Non-pigmented ciliary epithelial cell (primary cell): ENCODE results near the gene L1CAM.
"Not testable (repeated sequence)": the region's sequence is repeated elsewhere in the genome, so short reads cannot be mapped to it uniquely, and the experiment has no call there.

Source experiments
- DNase-seq: peaks from one replicate; pipeline ENCODE4 v3.0.0-alpha.2; 2010; ENCODE audit warnings: low read depth

L1CAM gene

DNA sequence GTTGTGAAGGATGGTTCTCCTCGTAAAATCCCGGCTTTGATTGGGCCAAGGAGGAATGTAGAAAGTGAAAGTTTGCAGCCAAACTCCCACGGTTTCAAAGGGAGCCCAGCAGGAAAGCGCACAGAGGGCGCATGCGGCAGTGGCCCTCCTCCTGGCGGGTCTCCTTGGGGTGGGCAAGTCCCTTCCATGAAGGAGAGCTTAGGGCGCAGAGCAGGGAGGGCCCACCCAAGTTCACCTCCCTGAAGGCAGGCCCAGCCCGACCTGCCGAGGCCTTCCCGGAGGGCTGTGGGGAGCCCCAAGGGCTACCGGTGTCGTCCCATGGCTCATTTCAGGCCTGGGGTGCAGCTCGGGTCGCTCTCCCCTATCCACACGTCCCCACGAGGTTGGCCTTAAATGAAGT lies 57.7 kb downstream of the L1CAM start:
- no peak for DNase-seq

DNA sequence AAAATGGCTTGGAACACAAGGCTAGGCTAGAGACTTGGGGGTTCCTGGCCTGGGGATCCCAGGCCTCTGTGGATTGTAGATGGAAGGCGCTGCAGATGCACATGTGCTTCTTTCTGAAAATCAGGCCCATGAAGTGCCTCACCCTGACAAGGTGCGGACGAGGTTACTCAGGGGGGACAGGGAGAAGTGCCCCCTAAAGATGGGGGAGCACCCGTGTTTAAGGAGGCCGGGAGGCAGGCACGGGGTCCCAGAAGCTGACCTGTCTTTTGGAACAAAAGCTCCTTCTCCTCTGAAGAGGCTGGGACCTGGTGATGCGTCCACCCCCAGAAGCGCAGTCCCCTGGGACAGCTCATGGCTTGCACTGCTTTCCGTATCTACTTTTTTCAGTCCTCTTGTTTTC lies 58.1 kb downstream of the L1CAM start:
- no peak for DNase-seq

DNA sequence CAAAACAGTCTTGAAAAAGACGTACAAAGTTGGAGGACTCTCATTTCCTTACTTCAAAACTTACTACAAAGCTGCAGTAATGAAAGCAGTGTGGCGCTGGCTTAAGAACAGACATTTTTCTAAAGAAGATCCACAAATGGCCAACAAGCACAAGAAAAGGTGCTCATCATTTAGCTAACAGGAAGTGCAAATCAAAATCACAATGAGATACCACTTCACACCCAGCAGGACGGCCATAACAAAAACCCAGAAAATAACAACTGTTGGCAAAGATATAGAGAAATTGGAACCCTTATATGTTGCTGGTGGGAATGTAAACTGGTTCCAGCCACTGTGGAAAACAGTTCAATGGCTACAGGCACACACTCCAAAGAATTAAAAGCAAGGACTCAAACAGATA lies 59.0 kb downstream of the L1CAM start:
- DNase-seq: no peak

DNA sequence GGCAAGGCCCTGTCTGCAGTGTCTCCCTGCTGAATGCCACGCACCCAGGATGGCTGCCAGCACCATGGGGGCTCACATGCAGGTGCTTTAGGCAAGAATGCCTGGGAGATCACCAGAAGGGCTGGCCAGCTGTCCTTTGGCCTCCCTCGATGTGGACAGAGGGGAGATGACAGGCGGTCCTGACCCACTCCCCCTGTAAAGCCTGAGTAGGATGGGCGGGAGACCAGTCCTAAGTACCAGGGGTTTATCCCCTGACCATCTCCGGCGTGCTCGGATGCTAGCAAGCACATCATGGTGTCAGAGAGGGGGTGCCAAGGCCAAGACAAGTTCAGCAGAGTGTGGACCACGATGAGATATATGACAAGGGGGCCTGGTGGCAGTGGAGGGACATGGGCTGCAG lies 60.9 kb downstream of the L1CAM start:
- DNase-seq: no peak

DNA sequence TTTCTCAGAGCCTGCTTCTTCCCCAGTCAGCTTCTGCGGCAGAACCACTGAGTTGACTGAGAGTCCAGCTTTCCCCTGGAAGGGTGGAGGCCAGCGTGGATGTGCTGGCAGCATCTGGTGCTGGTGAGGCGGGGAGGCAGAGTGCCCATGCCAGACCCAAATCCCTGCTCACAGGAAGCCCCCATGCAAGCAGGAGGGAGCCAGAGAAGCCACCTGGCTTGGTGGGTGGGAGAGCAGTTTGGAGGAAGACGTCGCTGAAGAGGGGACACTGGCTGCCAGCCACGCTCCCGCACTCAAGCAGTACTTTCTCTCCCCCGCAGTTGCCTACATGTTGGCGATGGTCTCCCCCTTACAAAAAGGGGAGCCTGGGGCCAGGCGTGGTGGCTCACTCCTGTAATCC lies 61.6 kb downstream of the L1CAM start:
- DNase-seq: no peak

DNA sequence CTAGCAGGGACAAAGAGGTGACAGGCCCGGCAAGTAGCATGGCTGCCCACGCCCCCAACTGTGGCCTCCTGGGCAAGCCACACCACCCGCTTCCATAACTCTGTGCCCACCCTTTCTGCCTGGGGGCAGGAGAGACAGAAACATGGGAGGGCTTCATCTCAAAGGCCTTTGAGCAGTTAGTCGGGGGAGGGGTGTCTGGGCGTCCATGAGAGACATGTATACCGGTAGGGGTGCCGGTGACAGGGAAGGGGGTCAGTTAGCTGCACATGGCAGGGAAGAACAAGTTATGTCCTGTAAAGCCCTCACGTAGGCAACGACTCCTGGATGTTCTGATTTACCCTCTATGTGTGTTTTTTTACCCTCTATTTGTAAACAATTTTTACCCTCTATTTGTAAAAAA lies 64.9 kb downstream of the L1CAM start:
- DNase-seq: no peak

DNA sequence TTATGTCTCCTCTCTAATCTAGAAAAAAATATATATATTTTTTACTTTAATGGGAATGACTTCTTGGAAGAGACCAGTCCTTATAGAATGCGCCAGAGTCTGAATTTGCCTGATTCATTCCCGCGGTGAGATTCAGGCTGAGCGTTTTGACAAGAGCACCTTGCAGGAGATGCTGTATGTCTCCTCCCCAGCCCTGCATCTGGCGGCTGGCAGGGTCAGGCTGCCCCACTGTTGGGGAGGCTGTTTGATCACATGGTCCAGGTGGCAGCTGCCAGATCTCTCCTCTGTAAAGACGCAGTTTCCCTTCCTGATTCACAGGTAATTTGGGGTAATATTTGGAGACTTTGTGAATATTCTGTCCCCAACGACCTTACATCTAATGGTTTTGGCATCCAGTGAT lies 65.4 kb downstream of the L1CAM start:
- DNase-seq: no peak

DNA sequence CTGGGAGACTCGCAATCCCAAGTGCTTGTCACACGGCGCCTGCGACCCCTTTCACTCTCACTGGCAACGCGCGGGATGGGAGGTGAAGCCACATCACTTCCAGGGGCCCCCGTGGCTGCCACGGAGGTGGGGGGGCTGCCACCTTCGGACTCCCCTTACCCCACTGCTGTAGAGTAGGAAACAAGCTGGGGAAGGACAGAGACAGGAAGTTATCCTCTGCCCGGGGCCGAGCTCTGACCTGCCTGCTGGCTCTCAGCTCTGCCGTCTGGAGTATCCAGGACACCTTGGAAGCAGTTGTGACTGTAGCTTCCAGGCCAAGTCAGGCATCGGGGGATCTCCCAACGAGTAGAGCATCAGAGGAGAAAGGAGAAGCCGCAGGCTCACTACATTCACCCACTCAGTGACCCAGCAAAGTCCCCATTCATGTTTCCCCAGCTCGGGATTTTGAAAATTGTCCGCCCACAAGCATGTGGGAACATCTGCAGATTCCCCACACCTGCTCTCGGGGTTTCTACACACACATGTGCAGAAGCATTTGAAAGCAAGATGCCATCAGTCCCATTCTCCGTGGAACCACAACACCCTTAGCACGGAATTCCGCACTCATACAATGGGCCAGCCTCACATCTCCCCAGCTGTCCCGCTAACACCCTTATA lies 66.5 kb downstream of the L1CAM start:
- DNase-seq: no peak

DNA sequence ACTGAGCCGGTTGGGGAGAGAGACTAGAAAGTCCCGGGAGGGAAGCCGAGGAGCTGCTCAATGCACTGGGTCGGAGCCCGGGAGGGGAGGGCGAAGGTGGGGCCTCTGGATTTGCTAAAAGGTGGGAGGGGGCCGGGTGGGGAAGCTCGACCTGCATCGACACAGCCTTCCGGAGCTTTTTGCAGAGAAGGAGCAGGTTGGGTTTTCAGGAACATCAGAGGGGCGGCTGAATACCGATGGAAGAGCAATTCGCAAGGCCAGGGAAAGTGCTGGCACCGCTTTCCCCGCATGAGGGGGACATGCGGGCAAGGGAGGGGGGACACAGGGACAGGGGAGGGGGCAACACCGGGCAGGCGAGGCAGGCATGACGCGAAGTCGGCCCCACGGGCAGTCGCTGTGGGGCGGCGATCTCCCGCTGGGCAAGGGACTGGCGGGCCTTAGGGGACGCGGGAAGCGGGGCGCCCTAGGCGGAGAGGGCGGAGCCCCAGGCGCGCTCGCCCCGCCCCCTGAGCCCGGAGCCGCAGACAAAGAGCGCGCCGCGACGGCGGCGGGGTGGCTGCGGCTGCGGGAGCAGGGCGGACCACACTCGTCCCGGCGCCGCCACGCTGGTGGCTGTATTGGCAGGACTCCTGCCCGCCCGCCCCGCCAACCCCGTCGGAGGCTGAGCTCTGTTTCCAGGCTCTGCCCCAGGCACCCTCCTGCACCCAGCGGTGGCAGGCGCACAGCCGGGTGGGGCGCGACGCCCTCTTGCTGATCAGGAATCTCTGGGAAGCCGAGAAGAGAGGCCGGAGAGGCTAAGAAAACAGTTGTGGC lies 67.2 kb downstream of the L1CAM start:
- DNase-seq: no peak

DNA sequence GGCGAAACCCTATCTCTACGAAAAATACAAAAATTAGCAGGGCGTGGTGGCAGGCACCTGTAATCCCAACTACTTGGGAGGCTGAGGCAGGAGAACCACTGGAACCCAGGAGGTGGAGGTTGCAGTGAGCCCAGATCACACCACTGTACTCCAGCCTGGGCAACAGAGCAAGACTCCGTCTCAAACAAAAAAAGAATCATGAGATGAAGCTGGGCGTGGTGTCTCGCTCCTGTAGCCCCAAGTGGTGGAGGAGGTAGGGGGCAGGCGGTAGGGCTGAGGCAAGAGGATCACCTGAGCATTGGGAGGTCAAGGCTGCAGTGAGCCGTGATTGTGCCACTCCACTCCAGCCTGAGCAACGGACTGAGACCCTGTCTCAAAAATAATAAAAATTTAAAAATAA lies 67.9 kb downstream of the L1CAM start:
- not testable (repeated sequence) for DNase-seq

DNA sequence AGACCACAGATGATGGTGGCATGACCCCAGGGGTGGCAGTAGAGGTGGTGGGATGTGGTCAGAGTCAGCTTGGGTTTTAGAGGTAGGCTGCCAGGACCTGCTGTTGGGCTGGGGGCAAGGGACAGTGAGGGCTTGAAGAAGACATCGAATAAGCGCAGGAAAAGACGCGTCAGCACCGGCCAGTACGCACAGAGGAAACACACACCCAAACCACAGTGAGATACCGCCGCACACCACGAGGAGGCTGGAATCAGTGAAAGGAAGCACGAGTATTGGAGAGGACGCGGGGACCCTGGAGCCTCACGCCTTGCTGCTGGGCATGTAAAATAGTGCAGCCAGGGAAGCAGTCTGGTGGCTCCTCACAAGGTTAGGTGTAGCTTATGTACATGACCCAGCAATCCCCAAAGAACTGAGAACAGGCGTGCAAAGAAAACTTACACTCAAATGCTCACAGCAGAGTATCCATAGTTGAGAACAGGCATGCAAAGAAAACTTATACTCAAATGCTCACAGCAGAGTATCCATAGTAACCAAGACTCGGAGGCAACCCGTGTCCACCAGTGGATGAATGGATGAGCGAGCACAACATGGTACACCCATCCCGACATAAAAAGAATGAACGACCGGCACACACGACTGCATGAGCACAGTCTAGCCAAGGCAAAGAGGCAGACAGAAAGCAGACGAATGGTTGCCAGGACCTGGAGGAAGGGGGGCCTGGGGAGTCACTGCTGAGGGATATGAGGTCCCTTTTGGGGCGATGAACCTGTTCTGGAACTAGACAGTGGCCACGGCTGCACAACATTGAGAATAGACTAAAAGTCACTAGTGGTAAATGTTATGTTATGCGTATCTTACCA lies 68.9 kb downstream of the L1CAM start:
- DNase-seq: no peak

DNA sequence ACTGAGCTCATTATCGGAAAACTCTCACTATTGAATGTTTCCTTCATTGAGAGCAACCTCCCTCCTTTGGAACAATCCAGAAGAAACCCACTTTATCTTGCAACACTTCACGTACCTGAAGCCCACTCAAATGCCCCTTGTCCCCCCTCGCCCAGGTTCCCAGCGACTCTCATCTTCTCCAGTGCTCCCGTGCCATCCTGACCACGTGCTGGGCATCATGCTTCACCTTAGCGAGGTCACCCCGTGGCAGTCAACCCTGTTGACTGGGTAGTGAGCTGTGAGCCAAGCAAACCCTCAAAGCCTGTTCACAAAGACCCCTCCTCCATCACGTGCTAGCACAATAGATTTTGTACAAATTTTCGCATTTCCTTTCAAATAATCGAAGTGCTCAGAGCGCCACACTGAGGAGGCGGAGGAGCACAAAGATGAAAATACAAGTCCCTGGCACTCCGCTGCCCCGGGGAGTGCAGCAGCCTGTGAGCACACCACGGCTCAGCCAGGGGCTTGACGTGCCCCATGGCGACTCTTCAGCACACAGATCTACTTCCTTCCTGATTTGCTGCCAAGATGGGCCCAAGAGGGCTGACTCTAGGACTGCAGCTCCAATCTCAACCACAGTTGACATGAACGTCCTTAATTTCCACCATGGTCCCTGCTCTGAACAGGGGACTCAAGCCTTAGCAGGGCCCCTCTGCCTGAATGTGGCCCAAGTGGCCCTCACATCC lies 71.2 kb downstream of the L1CAM start:
- DNase-seq: no peak

DNA sequence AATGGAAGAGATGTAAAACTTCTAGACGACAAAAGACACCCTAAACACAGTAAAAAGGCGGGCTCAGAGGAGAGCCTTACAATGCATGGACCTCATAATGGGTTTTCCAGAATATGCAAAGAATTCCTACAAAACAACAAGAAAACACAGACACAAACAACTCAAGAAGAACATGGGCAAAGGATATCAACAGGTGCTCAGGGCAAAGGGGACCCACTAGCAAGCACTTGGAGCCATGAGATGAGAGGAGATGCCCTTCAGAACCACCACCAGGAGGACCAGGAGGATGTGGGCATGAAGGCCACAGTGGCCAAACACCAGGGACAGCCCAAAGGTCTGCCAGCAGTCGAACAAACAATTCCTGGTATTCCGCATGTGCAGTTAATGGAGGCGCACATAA lies 72.8 kb downstream of the L1CAM start:
- DNase-seq: no peak

DNA sequence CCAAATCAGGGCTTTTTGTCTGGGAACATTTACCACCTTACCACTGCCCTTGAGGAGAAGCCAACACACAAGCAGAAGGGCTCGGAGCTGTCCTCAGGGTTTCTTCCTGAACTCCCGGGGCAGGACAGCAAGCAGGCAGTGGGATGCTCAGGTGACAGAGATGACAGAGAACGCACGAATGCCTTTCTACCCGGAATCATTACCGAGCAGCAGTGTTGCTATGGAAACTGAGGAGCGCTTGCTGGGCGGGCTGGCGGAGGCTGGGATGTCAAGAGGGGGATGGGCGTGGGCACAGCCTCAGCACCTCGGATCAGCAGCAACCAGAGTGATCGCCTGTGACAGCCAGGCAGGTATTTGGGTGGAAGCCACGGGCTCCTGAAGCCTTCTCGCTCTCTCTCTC lies 73.8 kb downstream of the L1CAM start:
- DNase-seq: no peak
